ENCODE measurements around the gene FYCO1. TPM values are rescaled to one million over a fixed set of nuclear protein-coding genes. Genes with fewer than 3 reads are reported as not detected.

FYCO1 gene
- polyA plus RNA-seq, 3 donors, result 0.59 to 5.0 (median 1.3) TPM

- H3K27ac ChIP-seq (ENCODE audit: low read depth in 1 of 2, low read length in 2 of 2), result no peak overlapping the region
- Mint-ChIP-seq H3K36me3 (peaks cover 95 to 99% of the 10 kb centered on the region in 2 donors), H3K4me1 (no peaks in the 10 kb centered on the region), H3K27ac (no peak overlapping the region), H3K27me3 (ENCODE audit: low read depth in 3 of 3) (peaks cover 0 to 3% (median 0%) of the 10 kb centered on the region in 3 donors), H3K4me3 (no peak overlapping the region), H3K9me3 (peaks cover 0 to 2% (median 0%) of the 10 kb centered on the region in 7 donors)
- DNase-seq, result no peak
- no peak overlapping the region for H2AFZ ChIP-seq (ENCODE audit: insufficient read depth, low read depth, low read length, poor library complexity, severe bottlenecking)
- no peaks in the 10 kb centered on the region for H3K27me3 ChIP-seq (ENCODE audit: control insufficient read depth in 2 of 2, insufficient read depth in 2 of 2, low read length in 2 of 2)
- H3K9me3 ChIP-seq (replicated peaks in 1 of 2; ENCODE audit: control insufficient read depth in 1 of 2, insufficient read depth in 1 of 2, low read length in 2 of 2), result no peaks in the 10 kb centered on the region
- H3K4me3 ChIP-seq (replicated peaks in 1 of 3; ENCODE audit: low read depth in 2 of 3, low read length in 3 of 3), result no peak overlapping the region
- no peak overlapping the region for H3K9ac ChIP-seq (ENCODE audit: insufficient read depth, low read length, poor library complexity, severe bottlenecking)
- TF ChIP-seq CTCF (IDR thresholded peaks at IDR 0.05), result no peak
- intact Hi-C loops (cut with micrococcal nuclease), result no loop called here
- H3K79me2 ChIP-seq (ENCODE audit: insufficient read depth, low read length), result no peaks in the 10 kb centered on the region
- H4K20me1 ChIP-seq (ENCODE audit: insufficient read depth, low read length), result no peaks in the 10 kb centered on the region
- no peaks in the 10 kb centered on the region for H3K4me1 ChIP-seq (ENCODE audit: control insufficient read depth in 1 of 2, insufficient read depth in 2 of 2, low read length in 2 of 2)
- H3K4me2 ChIP-seq (replicated peaks; ENCODE audit: extremely low read depth, low read length, poor library complexity, severe bottlenecking), result no peak overlapping the region
- H3K36me3 ChIP-seq (replicated peaks in 1 of 2; ENCODE audit: control insufficient read depth in 1 of 2, insufficient read depth in 2 of 2, low read length in 2 of 2), result peaks cover 94 to 99% of the 10 kb centered on the region in 2 donors
- WGBS (ENCODE audit: insufficient coverage), result 92% methylated on average over 2 of the region's 5 CpGs
Observed at GRCh38 chr3:45957586-45957985, 38.0 kb downstream of the FYCO1 start.

- Mint-ChIP-seq H3K4me3 (no peak overlapping the region), H3K27me3 (ENCODE audit: low read depth in 3 of 3) (peaks cover 0 to 3% (median 2%) of the 10 kb centered on the region in 3 donors), H3K4me1 (no peaks in the 10 kb centered on the region), H3K27ac (no peak overlapping the region), H3K36me3 (peaks cover 95 to 99% of the 10 kb centered on the region in 2 donors), H3K9me3 (peaks cover 0 to 2% (median 0%) of the 10 kb centered on the region in 7 donors)
- no peak for TF ChIP-seq CTCF (IDR thresholded peaks at IDR 0.05)
- Histone ChIP-seq H3K27ac (ENCODE audit: low read depth in 1 of 2, low read length in 2 of 2) (no peak overlapping the region), H3K27me3 (ENCODE audit: control insufficient read depth in 2 of 2, insufficient read depth in 2 of 2, low read length in 2 of 2) (no peaks in the 10 kb centered on the region), H3K4me1 (ENCODE audit: control insufficient read depth in 1 of 2, insufficient read depth in 2 of 2, low read length in 2 of 2) (no peaks in the 10 kb centered on the region), H2AFZ (ENCODE audit: insufficient read depth, low read depth, low read length, poor library complexity, severe bottlenecking) (no peak overlapping the region), H3K79me2 (ENCODE audit: insufficient read depth, low read length) (no peaks in the 10 kb centered on the region), H3K9me3 (replicated peaks in 1 of 2; ENCODE audit: control insufficient read depth in 1 of 2, insufficient read depth in 1 of 2, low read length in 2 of 2) (no peaks in the 10 kb centered on the region), H3K9ac (ENCODE audit: insufficient read depth, low read length, poor library complexity, severe bottlenecking) (no peak overlapping the region), H3K36me3 (replicated peaks in 1 of 2; ENCODE audit: control insufficient read depth in 1 of 2, insufficient read depth in 2 of 2, low read length in 2 of 2) (peaks cover 94 to 99% of the 10 kb centered on the region in 2 donors), H3K4me3 (replicated peaks in 1 of 3; ENCODE audit: low read depth in 2 of 3, low read length in 3 of 3) (no peak overlapping the region), H3K4me2 (replicated peaks; ENCODE audit: extremely low read depth, low read length, poor library complexity, severe bottlenecking) (no peak overlapping the region), H4K20me1 (ENCODE audit: insufficient read depth, low read length) (no peaks in the 10 kb centered on the region)
- no peak for DNase-seq
- intact Hi-C loops (cut with micrococcal nuclease), result no loop called here
- WGBS (ENCODE audit: insufficient coverage), result 100% methylated on average over 1 of the region's 4 CpGs
Observed at GRCh38 chr3:45955706-45956105, 39.9 kb downstream of the FYCO1 start.
